Effector CD4-positive, alpha-beta T cell (primary cell): ENCODE measurements around the gene OR5H6. TPM values are rescaled to one million over a fixed set of nuclear protein-coding genes. Genes with fewer than 3 reads are reported as not detected.
"Not testable (repeated sequence)": the region's sequence is repeated elsewhere in the genome, so short reads cannot be mapped to it uniquely, and the experiment has no call there.

Experiments used
- DNase-seq: peaks from one replicate; pipeline ENCODE4 v3.0.0-alpha.2; 2020
- total RNA-seq: gene quantifications from one replicate; lab custom pipeline; 2026; lab: John Stamatoyannopoulos, UW

Gene OR5H6
- total RNA-seq = not detected

DNA sequence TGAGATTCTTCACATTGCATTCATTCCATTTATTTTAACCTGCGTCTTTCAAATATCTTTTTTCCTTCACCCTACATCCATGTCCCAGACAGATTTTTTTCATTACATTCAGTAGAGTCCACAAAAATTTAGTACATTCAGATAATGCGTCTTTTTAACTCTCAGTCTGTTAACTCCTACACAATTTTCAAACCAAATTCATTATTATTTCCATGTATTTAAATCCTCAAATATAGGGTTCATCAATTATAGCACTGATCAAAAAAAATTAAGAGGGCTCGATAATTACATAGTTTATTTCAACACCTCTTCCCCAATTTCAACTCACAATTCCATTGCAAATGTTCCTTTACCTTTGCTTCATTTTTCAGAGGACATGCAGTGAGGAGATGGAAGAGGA lies at the start of gene OR5H6:
TSS of gene OR5H6 (plus strand) at position 301 of the 400 bp plus-strand sequence. CDS start at position 390, 89 bp downstream.
- no peak for DNase-seq

DNA sequence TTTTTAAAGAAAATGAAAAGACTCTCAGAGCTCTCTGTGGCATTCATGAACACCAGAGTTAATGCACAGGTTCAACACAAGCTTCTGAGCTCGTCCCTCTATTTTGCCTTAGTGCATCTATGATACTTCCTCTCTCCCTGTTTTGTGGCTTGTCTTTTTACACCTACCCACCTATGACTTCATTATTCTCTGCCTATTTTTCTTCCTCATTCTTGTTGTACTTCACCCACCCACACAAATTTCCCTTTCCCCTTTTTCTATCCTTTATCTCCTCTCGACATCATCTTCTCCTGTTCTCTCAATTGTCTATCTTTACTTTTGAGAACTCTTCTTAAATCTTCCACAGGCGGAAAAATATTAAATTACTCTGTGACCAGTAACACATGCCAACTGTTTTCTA lies 49.0 kb upstream of the OR5H6 start:
- no peak for DNase-seq

DNA sequence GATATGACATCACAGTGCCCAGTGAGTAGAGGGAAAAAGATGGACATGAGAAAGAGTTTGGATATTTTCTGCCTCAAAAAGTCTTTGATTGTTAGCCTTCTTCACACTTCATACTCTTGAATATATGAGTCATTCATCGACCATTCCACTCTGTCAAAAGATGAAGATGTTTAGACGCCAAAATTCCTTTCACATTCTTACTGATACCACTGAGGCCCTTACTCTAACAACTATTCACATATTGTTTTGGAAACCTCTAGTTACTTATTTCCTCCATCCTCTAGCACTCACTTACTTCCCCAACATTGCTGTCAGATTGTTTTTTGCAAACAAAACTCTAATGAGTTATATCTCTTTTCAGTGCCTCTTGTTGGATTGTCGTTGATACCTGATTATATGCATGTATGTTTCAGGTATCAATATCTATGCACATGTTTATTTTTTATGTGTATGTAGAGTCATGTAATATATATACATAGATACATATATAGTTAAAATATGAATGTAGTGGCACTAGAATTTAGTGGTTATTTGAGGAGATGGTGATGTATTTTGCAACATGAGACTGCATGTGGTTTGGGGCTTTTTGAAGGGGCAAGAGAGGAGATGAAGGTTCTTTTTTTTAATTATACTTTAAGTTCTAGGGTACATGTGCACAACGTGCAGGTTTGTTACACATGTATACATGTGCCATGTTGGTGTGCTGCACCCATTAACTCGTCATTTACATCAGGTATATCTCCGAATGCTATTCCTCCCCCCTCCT lies 40.0 kb upstream of the OR5H6 start:
- no peak for DNase-seq

DNA sequence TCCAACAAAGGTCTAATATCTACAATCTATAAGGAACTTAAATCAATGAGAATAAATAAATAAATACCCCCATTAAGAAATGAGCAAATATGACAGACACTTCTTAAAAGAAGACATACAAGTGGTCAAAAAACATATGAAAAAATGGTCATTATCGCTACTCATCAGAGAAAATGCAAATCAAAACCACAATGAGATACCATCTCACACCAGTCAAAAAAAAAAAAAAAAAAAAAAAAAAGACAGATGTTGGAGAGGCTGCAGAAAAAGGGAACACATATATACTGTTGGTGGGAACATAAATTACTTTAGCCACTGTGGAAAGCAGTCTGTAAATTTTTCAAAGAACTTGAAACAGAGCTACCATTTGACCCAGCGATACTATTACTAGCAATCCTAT lies 31.6 kb upstream of the OR5H6 start:
- no peak for DNase-seq

DNA sequence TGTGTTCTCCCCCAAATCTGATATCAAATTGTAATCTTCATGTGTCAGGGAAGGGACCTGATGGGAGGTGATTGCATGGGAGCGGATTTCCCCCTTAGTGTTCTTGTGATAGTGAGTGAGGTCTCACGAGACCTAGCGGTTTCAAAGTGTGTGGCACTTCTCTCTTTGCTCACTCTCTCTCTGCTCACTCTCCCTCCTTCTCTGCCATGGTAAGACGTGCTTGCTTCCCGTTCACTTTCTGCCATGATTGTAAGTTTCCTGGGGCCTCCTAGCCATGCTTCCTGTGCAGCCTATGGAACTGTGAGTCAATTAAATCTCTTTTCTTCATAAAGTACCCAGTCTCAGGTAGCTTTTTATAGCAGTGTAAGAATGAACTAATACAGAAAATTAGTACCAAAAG lies 30.6 kb upstream of the OR5H6 start:
- no peak for DNase-seq

DNA sequence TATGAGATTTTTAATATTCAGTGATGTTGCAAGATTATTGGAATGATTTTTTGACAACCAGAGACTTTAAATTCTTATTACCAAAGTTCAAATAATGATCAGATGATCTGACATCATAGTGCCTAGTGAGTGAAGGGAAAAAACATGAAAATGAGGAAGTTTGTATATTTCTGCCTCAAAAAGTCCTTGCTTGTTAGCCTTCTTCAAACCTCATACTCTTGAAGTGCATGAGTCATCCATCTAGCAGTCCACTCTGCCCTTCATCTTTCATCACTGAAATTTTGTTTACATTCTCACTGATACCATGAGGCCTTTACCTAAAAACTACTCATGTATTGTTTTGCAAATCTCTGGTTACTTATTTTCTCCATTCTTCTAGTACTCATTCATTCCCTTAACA lies 23.9 kb upstream of the OR5H6 start:
- DNase-seq = no peak

DNA sequence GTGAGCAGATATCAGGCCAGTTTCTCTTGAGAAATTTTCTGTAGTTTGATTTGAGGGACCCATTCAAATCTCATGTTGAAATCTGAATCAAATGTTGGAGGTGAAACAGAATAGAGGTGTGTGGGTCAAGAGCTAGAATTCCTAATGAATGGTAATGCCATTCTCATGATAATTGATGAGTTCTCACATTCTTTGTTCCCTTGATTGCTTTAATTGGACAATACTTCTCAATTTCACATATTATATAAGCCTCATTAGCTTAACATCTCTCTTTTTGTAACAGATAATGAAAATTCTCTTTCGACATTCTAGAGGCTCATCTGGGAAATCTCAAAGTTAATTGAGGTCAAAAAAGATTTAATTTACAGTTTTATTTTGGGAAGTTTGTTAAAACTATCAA lies 21.9 kb upstream of the OR5H6 start:
- DNase-seq = no peak

DNA sequence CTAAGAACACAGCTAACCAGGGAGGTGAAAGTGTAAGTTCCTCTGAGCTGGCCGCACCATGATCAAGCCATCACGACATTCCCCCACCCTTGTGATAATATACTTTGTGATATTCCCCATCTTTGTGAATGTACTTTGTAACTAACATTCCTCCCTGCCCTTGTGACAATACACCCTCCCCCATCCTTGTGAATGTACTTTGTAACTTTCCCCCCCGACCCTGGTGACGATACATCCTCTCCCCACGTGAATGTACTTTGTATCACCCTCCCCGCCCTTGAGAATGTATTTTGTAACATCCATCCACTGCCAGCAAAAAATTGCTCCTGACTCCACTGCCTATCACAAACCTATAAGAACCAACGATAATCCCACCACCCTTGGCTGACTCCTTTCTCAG lies 20.2 kb upstream of the OR5H6 start:
- no peak for DNase-seq

DNA sequence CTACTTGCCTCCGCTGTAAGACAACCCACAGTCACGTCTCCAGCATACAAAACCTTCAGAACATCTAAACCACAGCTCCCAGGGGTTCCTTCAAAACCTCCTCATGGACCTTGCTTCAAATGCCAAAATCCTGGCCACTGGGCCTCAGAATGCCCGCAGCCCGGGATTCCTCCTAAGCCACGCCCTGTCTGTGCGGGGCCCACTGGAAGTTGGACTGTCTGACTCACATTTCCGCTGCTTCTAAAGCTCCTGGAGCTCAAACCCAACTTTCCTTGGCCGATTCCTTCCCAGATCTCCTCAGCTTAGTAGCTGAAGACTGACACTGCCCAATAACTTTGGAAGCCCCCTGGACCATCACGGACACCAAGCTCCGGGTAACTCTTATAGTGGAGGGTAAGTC lies 17.9 kb upstream of the OR5H6 start:
- no peak for DNase-seq

DNA sequence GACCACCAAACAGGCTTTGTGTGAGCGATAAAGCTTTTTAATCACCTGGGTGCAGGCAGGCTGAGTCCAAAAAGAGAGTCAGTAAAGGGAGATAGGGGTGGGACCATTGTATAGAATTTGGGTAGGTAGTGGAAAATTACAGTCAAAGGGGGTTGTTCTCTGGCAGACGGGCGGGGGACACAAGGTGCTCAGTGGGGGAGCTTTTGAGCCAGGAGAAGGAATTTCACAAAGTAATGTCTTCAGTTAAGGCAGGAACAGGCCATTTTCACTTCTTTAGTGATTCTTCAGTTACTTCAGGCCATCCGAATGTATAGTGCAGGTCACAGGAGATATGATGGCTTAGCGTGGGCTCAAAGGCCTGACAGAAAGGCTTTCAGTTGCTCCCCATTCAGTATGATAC lies 8.0 kb upstream of the OR5H6 start:
- not testable (repeated sequence) for DNase-seq

DNA sequence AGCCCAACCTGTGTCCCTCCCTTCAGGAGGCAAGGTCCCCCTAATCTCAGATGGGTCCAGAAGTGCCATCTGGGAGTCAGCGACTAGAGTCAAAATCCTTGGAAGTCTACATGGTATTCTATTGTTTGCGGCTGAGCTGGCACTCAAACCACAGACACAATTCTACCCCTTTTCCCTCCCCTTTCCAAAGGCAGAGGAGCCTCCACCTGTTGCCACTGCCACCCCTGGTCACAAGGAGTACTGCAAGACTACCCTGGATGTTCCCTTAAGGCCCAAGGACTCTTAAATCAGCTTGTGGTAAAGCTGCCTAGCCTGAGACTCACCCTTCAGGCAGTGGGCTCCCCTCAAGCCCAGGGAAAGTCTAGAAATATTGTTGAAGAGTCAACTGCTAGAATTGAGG lies 4.3 kb upstream of the OR5H6 start:
- no peak for DNase-seq

DNA sequence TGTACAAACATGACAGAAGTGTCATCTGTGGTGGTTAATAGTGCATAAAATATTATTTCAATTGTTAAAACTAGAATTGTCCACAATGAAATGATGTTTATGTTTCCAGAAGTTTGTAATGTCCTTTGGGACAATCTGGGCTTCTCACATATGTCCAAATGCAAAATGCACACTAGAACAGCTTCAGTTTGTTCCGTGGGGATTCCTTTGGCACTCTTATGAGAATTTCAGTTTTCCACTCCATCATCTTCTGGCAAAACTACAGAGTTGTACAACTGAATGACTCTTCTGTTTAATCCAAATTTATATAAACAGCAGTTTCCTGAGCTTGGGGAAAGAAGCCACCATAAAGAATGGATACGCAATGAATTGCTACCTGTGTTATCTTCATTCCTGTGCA lies 2.0 kb upstream of the OR5H6 start:
- no peak for DNase-seq

DNA sequence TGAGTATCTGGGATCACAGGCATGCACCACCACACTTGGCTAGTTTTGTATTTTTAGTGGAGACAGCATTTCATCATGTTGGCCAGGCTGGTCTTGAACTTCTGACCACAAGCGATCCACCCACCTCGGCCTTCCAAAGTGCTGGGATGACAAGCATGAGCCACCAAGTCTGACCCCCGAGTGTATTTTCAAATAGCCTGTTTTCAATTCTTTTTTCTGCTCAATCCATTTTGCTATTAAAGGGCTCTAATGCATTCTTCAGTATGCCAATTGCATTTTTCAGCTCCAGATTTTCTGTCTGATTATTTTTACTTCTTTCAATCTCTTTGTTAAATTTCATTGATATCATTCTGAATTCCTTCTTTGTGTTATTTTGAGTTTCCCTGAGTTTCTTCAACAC lies 5.8 kb downstream of the OR5H6 start:
- no peak for DNase-seq

DNA sequence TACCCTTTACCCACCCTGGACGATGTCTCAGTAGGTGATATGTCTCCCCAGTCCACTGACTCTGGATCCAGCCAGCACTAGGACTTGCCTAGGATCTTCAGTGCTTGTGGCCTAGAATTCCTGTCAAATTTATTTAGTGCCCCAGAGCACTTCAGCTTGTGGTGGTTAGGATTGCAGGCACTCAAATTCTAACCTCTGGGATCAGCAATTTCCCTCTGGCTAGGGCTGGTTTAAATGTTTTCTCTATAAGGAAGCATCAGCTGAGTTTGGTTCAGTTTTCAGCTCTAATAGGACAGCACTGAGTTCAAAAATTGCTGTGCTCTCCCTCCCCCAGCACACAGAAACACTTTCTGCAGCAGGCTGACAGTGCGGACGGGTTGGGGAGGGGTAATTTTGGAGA lies 8.1 kb downstream of the OR5H6 start:
- no peak for DNase-seq

DNA sequence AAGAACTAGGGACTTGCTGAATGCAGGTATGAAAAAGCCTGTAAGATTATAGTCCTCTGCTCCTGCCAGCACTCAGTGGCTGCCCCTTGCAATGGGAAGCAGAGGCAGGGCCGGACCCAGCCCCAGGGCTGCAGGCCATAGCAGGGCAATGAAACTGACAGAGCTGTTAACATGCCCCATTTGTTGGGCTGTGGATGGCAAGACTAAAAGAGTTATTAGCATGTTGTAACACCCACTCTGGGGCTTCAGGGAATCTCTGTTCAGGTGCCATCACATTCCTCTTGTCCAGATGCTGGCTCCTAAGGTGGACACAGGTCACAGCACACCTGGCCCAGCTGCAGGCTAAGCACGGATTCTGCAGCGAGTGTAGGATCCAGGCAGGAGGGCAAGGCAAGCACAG lies 10.9 kb downstream of the OR5H6 start:
- DNase-seq = no peak

DNA sequence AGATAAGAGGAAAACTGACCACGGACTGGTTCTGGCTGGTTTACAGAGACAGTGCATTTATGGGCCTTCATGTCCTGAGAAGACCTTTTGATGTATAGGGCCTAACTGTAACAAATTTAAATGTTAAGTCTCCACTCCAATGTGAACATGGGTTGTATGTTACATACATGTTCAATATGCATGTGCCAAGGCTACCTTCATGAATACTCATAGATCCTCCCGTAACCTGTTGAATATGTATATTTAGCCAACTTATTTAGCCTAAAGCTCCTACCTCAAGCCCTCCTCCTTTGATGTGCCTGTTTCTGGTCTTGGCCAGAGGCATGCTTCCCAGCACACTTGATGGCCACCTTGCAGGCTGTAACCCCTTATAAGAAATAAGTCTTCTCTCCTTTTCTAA lies 18.2 kb downstream of the OR5H6 start, which contains the start of gene OR5H2:
TSS of gene OR5H2 (plus strand) at position 301 of the 400 bp plus-strand sequence. CDS start 398 bp downstream, outside the sequence.
- no peak for DNase-seq

DNA sequence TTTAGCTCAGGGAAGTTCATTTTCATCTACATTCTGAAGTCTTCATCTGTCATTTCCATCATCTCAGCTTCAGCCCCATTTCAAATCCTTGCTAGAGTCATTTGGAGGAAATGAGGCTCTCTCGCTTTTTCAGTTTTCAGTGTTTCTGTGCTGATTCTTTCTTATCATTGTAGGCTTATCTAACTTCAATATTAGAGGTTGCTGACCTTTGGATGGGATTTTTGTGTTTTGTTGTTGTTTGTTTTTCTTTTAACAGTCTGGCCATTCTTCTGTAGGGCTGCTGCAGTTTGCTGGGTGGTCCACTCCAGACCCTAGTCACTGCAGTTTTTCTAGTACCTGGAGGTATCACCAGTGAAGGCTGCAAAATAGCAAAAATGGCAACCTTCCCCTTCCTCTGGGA lies 26.9 kb downstream of the OR5H6 start:
- no peak for DNase-seq

DNA sequence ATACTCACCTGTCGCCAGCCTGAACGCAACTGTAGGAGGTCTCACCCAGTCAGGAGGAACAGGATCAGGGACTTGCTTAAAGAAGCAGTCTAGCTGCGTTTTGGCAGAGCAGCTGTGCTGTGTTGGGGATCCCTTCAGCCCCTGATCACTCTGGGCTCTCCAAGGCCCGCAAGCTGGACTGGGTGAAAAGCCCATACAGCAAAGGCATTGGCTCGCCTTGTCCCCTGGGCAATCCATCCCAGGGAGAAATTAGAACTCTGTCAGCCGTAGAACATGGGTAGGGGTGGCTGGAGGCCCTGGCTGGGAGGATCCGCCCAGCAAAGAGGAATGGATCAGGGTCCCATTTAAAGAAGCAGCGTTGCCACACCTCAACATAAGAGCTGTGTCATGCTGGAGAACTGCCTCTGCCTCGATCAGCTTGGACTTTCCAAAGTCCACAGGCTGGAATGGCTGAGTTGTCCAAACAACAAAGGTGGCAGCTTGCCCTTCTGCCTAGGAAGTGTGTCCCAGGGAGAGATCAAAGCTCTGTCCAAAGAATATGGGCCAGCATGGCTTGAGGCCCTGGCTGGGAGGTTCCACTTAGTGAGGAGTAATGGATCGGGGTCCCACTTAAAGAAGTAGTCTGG lies 27.4 kb downstream of the OR5H6 start:
- DNase-seq = no peak
